Tibial artery (tissue), 4 donors: ENCODE results near the gene XPNPEP3.

Experiments
- DNase-seq, 2 donors: peaks; one replicate each; pipeline ENCODE4 v3.0.0-alpha.2; 2019
- H3K27ac ChIP-seq, 2 donors: fragments of 200-600 bp; sonication (generic) in 1 of 2; 1 replicate in 1 of 2; 2 replicates in 1 of 2; pipeline ENCODE4 v1.5.1; 2018 to 2019; ENCODE audit warnings: mild to moderate bottlenecking in 1 of 2
- H3K27me3 ChIP-seq, 2 donors: fragments of 200-600 bp; sonication (generic) in 1 of 2; one replicate each; pipeline versions ENCODE4 v1.5.1 to v1.6.0; 2016 to 2019
- H3K36me3 ChIP-seq, 3 donors: fragments of 200-600 bp; sonication (generic) in 2 of 3; one replicate each; pipeline ENCODE4 v1.5.1; 2016 to 2019; ENCODE audit warnings: mild to moderate bottlenecking in 2 of 3
- H3K4me1 ChIP-seq, 4 donors: fragments of 200-600 bp; sonication (generic) in 2 of 4; 1 replicate in 3 of 4; 2 replicates in 1 of 4; pipeline ENCODE4 v1.5.1; 2016 to 2019
- H3K4me3 ChIP-seq, 2 donors: fragments of 200-600 bp; sonication (generic) in 1 of 2; 1 replicate in 1 of 2; 2 replicates in 1 of 2; pipeline ENCODE4 v1.5.1; 2018 to 2019; ENCODE audit warnings: mild to moderate bottlenecking in 2 of 2
- H3K9me3 ChIP-seq, 3 donors: fragments of 200-600 bp; sonication (generic) in 1 of 3; one replicate each; pipeline ENCODE4 v1.5.1; 2016 to 2019
- intact Hi-C: fragments of 100-400 bp; cut with DNase I; formaldehyde crosslinking; loops from one replicate; pipeline ENCODE4 v1.15.0; 2023; ENCODE audit warnings: low total_unique reads
- TF ChIP-seq, protein P1 (sequence below), 2 experiments: fragments of 200-600 bp in 1 of 2; fragments of 450-650 bp in 1 of 2; IDR thresholded peaks; one replicate each; pipeline ENCODE4 v1.5.1; 2017 to 2019; ENCODE audit warnings: antibody characterized with exemption in 2 of 2, mild to moderate bottlenecking in 1 of 2, moderate library complexity in 1 of 2

Gene XPNPEP3

DNA sequence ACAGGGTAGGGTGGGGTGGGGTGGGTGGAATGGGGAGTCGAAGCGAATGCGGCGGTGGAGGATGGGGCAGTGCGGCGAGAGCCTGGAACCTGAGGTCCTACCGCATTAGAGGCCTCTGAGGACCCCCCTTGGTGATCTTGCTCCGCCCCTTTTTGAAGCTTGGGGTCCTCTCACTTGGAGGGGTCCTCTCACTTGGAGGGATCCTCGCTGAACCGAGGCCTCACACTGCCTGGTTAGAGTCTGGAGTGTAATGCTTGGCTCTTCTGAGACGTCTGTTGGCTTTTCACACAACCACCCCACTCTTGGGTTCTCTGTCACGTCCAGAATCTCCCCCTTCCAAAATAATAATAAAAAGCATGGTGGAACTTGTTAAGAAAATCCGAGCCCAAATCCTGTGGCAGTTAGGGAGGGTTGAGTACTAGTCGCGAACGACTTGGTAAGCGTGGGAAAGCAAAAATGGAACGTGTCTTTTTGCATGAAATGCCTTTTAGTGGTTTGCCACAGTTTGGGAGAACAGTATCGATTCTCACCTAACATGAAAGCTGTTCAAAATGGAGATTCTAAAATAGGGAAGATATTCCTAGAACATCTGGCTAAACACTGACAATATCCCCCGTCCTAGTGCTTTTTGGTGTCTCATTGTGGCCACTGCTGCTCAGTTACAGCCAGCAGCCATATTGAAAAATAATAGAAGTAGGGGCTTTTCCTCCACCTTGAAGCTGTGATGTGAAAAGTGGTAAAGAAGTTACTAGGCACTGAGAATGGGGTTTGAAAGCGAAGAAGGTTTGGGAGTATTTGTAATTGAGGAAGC is 95.1 kb downstream of the XPNPEP3 start:
- Histone ChIP-seq H3K9me3 (no peaks in the 10 kb centered on the region), H3K27ac (peak overlapping the region; percentile 94 to 98), H3K4me1 (peaks cover 0 to 20% (median 7%) of the 10 kb centered on the region in 4 donors), H3K36me3 (peaks cover 5 to 36% (median 16%) of the 10 kb centered on the region in 3 donors), H3K4me3 (peak overlapping the region; percentile 73 to 85), H3K27me3 (no peaks in the 10 kb centered on the region)
- DNase-seq = no peak
- intact Hi-C loops = loop anchor here (1.0 to 2.0 kb wide), 2 partner anchors 69 to 139 kb away; no protein-coding TSS in a partner anchor
- TF ChIP-seq, protein P1, sequence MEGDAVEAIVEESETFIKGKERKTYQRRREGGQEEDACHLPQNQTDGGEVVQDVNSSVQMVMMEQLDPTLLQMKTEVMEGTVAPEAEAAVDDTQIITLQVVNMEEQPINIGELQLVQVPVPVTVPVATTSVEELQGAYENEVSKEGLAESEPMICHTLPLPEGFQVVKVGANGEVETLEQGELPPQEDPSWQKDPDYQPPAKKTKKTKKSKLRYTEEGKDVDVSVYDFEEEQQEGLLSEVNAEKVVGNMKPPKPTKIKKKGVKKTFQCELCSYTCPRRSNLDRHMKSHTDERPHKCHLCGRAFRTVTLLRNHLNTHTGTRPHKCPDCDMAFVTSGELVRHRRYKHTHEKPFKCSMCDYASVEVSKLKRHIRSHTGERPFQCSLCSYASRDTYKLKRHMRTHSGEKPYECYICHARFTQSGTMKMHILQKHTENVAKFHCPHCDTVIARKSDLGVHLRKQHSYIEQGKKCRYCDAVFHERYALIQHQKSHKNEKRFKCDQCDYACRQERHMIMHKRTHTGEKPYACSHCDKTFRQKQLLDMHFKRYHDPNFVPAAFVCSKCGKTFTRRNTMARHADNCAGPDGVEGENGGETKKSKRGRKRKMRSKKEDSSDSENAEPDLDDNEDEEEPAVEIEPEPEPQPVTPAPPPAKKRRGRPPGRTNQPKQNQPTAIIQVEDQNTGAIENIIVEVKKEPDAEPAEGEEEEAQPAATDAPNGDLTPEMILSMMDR (IDR thresholded peaks at IDR 0.05) = no peak

DNA sequence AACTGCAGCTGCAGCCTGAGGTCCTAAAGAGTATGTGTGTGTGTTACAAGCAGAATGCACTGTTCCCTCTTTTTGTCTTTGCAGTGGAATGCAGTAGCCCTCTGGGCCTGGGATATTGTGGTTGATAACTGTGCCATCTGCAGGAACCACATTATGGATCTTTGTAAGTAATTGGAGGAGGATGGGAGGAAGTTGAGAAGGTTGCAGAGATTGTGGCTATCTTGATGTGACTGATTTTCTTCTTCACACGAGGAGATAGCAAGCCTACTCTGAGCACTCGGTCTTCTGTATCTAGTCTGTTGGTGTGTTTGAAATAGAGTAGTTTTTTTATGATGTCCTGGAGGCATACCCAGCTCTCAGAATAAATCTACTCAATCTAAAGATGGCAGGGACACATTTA is 96.5 kb downstream of the XPNPEP3 start:
- intact Hi-C loops = no loop called here
- no peaks in the 10 kb centered on the region for H3K27me3 ChIP-seq
- no peak for DNase-seq
- H3K4me3 ChIP-seq = no peak overlapping the region
- H3K36me3 ChIP-seq = peaks cover 13 to 47% (median 22%) of the 10 kb centered on the region in 3 donors
- TF ChIP-seq, protein P1 (IDR thresholded peaks at IDR 0.05) = no peak
- peaks cover 0 to 20% (median 7%) of the 10 kb centered on the region in 4 donors for H3K4me1 ChIP-seq
- H3K9me3 ChIP-seq = no peaks in the 10 kb centered on the region
- H3K27ac ChIP-seq = no peak overlapping the region

DNA sequence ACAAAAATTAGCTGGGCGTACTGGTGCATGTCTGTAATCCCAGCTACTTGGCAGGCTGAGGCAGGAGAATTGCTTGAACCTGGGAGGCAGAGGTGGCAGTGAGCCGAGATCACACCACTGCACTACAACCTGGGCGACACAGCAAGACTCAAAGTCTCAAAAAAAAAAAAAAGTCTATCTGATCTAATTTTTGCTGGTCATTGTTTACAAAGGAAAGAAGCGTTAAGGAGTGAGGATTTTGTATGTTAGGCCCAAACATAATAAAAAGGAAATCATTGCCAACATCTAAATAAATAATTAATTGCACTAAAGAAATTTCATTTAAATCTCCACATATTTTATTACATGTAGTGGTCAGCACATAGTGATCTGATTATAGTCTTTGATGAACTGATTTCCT is 97.2 kb downstream of the XPNPEP3 start:
- H3K4me3 ChIP-seq = no peak overlapping the region
- H3K36me3 ChIP-seq = peaks cover 15 to 54% (median 22%) of the 10 kb centered on the region in 3 donors
- TF ChIP-seq, protein P1 (IDR thresholded peaks at IDR 0.05) = no peak
- no peaks in the 10 kb centered on the region for H3K9me3 ChIP-seq
- DNase-seq = no peak
- H3K27ac ChIP-seq = no peak overlapping the region
- intact Hi-C loops = no loop called here
- H3K4me1 ChIP-seq = peaks cover 0 to 20% (median 7%) of the 10 kb centered on the region in 4 donors
- no peaks in the 10 kb centered on the region for H3K27me3 ChIP-seq

DNA sequence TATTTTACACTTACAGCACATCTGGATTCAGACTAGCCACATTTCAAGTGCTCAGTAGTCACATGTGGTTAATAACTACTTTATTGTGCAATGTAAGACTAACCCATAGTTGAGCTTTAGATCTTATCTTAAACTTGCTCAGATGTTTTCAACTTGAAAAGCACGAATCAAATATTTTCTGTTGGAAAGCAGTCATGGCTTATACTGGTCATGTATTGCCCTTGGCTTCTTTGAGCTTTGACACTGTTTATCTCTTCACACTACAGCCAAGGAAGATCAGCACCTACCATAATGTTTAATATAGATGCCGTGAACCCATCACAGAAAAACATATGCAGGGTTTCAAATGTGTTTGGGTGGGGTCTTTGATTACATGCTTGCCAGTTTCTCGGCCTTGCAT is 98.6 kb downstream of the XPNPEP3 start:
- peaks cover 0 to 25% (median 7%) of the 10 kb centered on the region in 4 donors for H3K4me1 ChIP-seq
- intact Hi-C loops = no loop called here
- no peaks in the 10 kb centered on the region for H3K27me3 ChIP-seq
- peaks cover 18 to 54% (median 27%) of the 10 kb centered on the region in 3 donors for H3K36me3 ChIP-seq
- no peaks in the 10 kb centered on the region for H3K9me3 ChIP-seq
- DNase-seq = no peak
- H3K27ac ChIP-seq = no peak overlapping the region
- no peak overlapping the region for H3K4me3 ChIP-seq
- TF ChIP-seq, protein P1 (IDR thresholded peaks at IDR 0.05) = no peak

DNA sequence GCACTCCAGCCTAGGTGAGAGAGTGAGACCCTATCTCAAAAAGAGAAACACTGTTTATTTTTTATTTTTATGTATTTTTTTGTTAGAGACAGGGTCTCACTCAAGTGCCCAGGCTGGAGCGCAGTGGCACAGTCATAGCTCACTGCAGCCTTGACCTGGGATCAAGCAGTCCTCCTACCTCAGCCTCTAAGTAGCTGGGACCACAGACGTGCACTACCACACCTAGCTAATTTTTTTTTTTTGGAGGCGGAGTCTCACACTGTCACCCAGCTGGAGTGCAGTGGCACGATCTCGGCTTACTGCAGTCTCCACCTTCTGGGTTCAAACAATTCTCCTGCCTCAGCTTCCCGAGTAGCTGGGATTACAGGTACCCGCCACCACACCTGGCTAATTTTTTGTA is 100.7 kb downstream of the XPNPEP3 start:
- intact Hi-C loops = no loop called here
- Histone ChIP-seq H3K4me3 (no peak overlapping the region), H3K27me3 (no peaks in the 10 kb centered on the region), H3K36me3 (peaks cover 18 to 73% (median 34%) of the 10 kb centered on the region in 3 donors), H3K27ac (no peak overlapping the region), H3K4me1 (peaks cover 0 to 19% (median 4%) of the 10 kb centered on the region in 4 donors), H3K9me3 (no peaks in the 10 kb centered on the region)
- DNase-seq = no peak
- TF ChIP-seq, protein P1 (IDR thresholded peaks at IDR 0.05) = no peak
